GM12878 (cell line): ENCODE measurements around the gene BHLHE41. TPM values are rescaled to one million over a fixed set of nuclear protein-coding genes. Genes with fewer than 3 reads are reported as not detected.

Experiments used
- ATAC-seq: fragments of 200-7000 bp; cut with Tn5 transposase; 3 replicates; pipeline ENCODE4 v1.9.1; 2020; ENCODE audit warnings: mild to moderate bottlenecking, moderate library complexity
- BruUV-seq: library from RNA; stranded (reverse); fragments of 400-500 nt; replicated peaks from 2 replicates; lab custom pipeline; 2021; lab: Mats Ljungman, UMichigan
- CTCF ChIA-PET: fragments of 300-600 bp; sonication (Branson Sonifier 250); formaldehyde crosslinking; extraction: SDS; loops from one replicate; lab custom pipeline; 2021; ENCODE audit warnings: inconsistent platforms; lab: Yijun Ruan, JAX
- POLR2A ChIA-PET: fragments of 350-600 bp; formaldehyde crosslinking; extraction: SDS; loops from one replicate; lab custom pipeline; 2021; ENCODE audit warnings: inconsistent platforms; lab: Charles Lee
- RAD21 ChIA-PET: fragments of 300-600 bp; sonication (Branson Sonifier 250); formaldehyde crosslinking; loops from one replicate; lab custom pipeline; 2023; ENCODE audit warnings: antibody characterized with exemption; ENCODE audit not compliant: unreplicated experiment; lab: Charles Lee
- SMC1A ChIA-PET: fragments of 300-600 bp; sonication (Branson Sonifier 250); formaldehyde crosslinking; loops from one replicate; lab custom pipeline; 2023; ENCODE audit not compliant: unreplicated experiment, uncharacterized antibody; lab: Charles Lee
- DNase-seq: peaks from one replicate; pipeline ENCODE4 v3.0.0-alpha.2; 2011; ENCODE audit warnings: low read depth, low spot score
- FAIRE-seq: peaks from 3 replicates; lab custom pipeline; 2011; peaks lifted over from hg19 to GRCh38; lab: Jason Lieb, UNC
- H2AFZ ChIP-seq: 2 replicates; pipeline ENCODE4 v1.6.0; 2011; ENCODE audit warnings: low read depth, low read length, control low read depth; ENCODE audit not compliant: control insufficient read depth
- H3K27ac ChIP-seq: 2 replicates; pipeline ENCODE4 v1.5.1; 2011; ENCODE audit warnings: control low read depth; ENCODE audit not compliant: control insufficient read depth, insufficient read depth
- H3K27me3 ChIP-seq, 2 experiments: replicated peaks in 1 of 2; 2 replicates each; pipeline versions ENCODE4 v1.6.0 to v1.6.1; 2011; ENCODE audit warnings: low read length in 1 of 2; ENCODE audit not compliant: control insufficient read depth in 2 of 2, insufficient read depth in 2 of 2
- H3K36me3 ChIP-seq, 2 experiments: 2 replicates each; pipeline ENCODE4 v1.5.1; 2011; ENCODE audit warnings: low read length in 1 of 2; ENCODE audit not compliant: control insufficient read depth in 2 of 2, insufficient read depth in 2 of 2
- H3K4me1 ChIP-seq: 2 replicates; pipeline ENCODE4 v1.6.1; 2011; ENCODE audit warnings: mild to moderate bottlenecking, low read length, moderate library complexity, mixed read lengths; ENCODE audit not compliant: control insufficient read depth, insufficient read depth
- H3K4me2 ChIP-seq: 2 replicates; pipeline ENCODE4 v1.6.0; 2011; ENCODE audit warnings: control low read depth; ENCODE audit not compliant: control insufficient read depth, insufficient read depth
- H3K4me3 ChIP-seq: fragments of 200-600 bp; sonication (generic); 2 replicates; pipeline ENCODE4 v1.5.1; 2016
- H3K79me2 ChIP-seq: 2 replicates; pipeline ENCODE4 v1.6.0; 2011; ENCODE audit warnings: low read length; ENCODE audit not compliant: control insufficient read depth, insufficient read depth
- H3K9ac ChIP-seq: 2 replicates; pipeline ENCODE4 v1.8.0; 2011; ENCODE audit warnings: low read length, control low read depth, mixed read lengths; ENCODE audit not compliant: control insufficient read depth, insufficient read depth
- H3K9me3 ChIP-seq: replicated peaks from 3 replicates; pipeline ENCODE4 v1.5.1; 2011; ENCODE audit warnings: mild to moderate bottlenecking, low read length; ENCODE audit not compliant: control insufficient read depth, insufficient read depth
- H4K20me1 ChIP-seq: 2 replicates; pipeline ENCODE4 v1.6.0; 2011; ENCODE audit not compliant: control insufficient read depth, insufficient read depth
- ASH2L ChIP-seq: fragments of 300-600, 200-600 bp; sonication (generic); IDR thresholded peaks from 2 replicates; pipeline ENCODE4 v1.6.1; 2017; ENCODE audit warnings: low read depth, mild to moderate bottlenecking, borderline replicate concordance
- CEBPB ChIP-seq, 2 experiments: fragments of 150-350 bp in 1 of 2; IDR thresholded peaks; 2 replicates each; pipeline ENCODE4 v1.6.1; 2012 to 2014; ENCODE audit warnings: low read depth in 2 of 2, low read length in 2 of 2, borderline replicate concordance in 1 of 2, inconsistent platforms in 1 of 2
- CHD2 ChIP-seq: IDR thresholded peaks from 2 replicates; pipeline ENCODE4 v1.6.1; 2011; ENCODE audit warnings: low read depth, low read length, improper control_type of control experiment, borderline replicate concordance
- CREM ChIP-seq: IDR thresholded peaks from 2 replicates; pipeline ENCODE4 v1.6.1; 2014; ENCODE audit warnings: antibody characterized with exemption, low read depth
- E2F8 ChIP-seq: fragments of 450-650 bp; IDR thresholded peaks from 2 replicates; pipeline ENCODE4 v1.6.1; 2018; ENCODE audit warnings: mild to moderate bottlenecking, low read depth, moderate library complexity; ENCODE audit not compliant: partially characterized antibody
- EP300 ChIP-seq, 2 experiments: fragments of 150-350 bp in 1 of 2; IDR thresholded peaks; 2 replicates each; pipeline ENCODE4 v1.6.1; 2011 to 2012; ENCODE audit warnings: low read depth in 2 of 2, low read length in 2 of 2, borderline replicate concordance in 1 of 2, improper control_type of control experiment in 1 of 2, inconsistent platforms in 1 of 2; ENCODE audit not compliant: control insufficient read depth in 1 of 2
- GABPA ChIP-seq: IDR thresholded peaks from 2 replicates; pipeline ENCODE4 v1.6.1; 2014; ENCODE audit warnings: antibody characterized with exemption, low read depth, mild to moderate bottlenecking, inconsistent platforms
- HDAC2 ChIP-seq: fragments of 200-600 bp; sonication (generic); IDR thresholded peaks from 2 replicates; pipeline ENCODE4 v1.6.1; 2017
- KDM1A ChIP-seq: fragments of 200-600 bp; sonication (generic); IDR thresholded peaks from 2 replicates; pipeline ENCODE4 v1.6.1; 2016; ENCODE audit warnings: borderline replicate concordance
- KLF5 ChIP-seq: fragments of 450-650 bp; IDR thresholded peaks from 2 replicates; pipeline ENCODE4 v1.6.1; 2014; ENCODE audit warnings: mild to moderate bottlenecking; ENCODE audit not compliant: partially characterized antibody
- MYC ChIP-seq: IDR thresholded peaks from 2 replicates; pipeline ENCODE4 v1.6.1; 2011; ENCODE audit warnings: mild to moderate bottlenecking, low read length, moderate library complexity, inconsistent platforms; ENCODE audit not compliant: insufficient read depth, insufficient replicate concordance, insufficient read length, severe bottlenecking
- NR2C2 ChIP-seq: IDR thresholded peaks from 2 replicates; pipeline ENCODE4 v1.6.1; 2011; ENCODE audit warnings: borderline replicate concordance, low read depth; ENCODE audit not compliant: control insufficient read depth, insufficient read length
- POLR2A ChIP-seq: IDR thresholded peaks from 2 replicates; pipeline ENCODE4 v1.6.1; 2011; ENCODE audit warnings: low read depth, mild to moderate bottlenecking, low read length
- RAD51 ChIP-seq: fragments of 450-650 bp; IDR thresholded peaks from 2 replicates; pipeline ENCODE4 v1.6.1; 2016; ENCODE audit warnings: moderate library complexity, mild to moderate bottlenecking, inconsistent platforms
- RB1 ChIP-seq: fragments of 450-650 bp; formaldehyde crosslinking; IDR thresholded peaks from 2 replicates; pipeline ENCODE4 v1.6.1; 2017; ENCODE audit warnings: mild to moderate bottlenecking, borderline replicate concordance
- SMARCA5 ChIP-seq: fragments of 450-650 bp; IDR thresholded peaks from 2 replicates; pipeline ENCODE4 v1.6.1; 2017; ENCODE audit warnings: mild to moderate bottlenecking
- SMC3 ChIP-seq: IDR thresholded peaks from 2 replicates; pipeline ENCODE4 v1.6.1; 2011; ENCODE audit warnings: low read length, improper control_type of control experiment, borderline replicate concordance
- TAF1 ChIP-seq: IDR thresholded peaks from 2 replicates; pipeline ENCODE4 v1.6.1; 2011; ENCODE audit warnings: mild to moderate bottlenecking, low read depth, low read length, borderline replicate concordance
- TCF7 ChIP-seq: IDR thresholded peaks from 2 replicates; pipeline ENCODE4 v1.6.1; 2014; ENCODE audit warnings: antibody characterized with exemption, borderline replicate concordance
- whole genome bisulfite sequencing: methylation state at CpG from one replicate; pipeline ENCODE4 v1.1.6; 2016; ENCODE audit warnings: low lambda C conversion rate; ENCODE audit not compliant: insufficient replicate concordance, insufficient coverage; ENCODE audit errors: missing lambda C conversion rate; 5-methylcytosine and 5-hydroxymethylcytosine counted together
- in situ Hi-C: fragments of 300-500 bp; cut with MboI; formaldehyde crosslinking; loops from 9 replicates; pipeline ENCODE4 v1.14.3; 2018; ENCODE audit warnings: mixed read lengths
- intact Hi-C: fragments of 100-400 bp; cut with micrococcal nuclease; formaldehyde crosslinking; loops from one replicate; pipeline ENCODE4 v1.14.2; 2022; ENCODE audit not compliant: unreplicated experiment
- polyA plus RNA-seq, 11 experiments: library from polyadenylated mRNA; depleted of rRNA in 4 of 11; unstranded in 6 of 11; stranded (reverse) in 5 of 11; fragments of >200 nt; fragmentation: Nextera tagmentation in 4 of 11; fragmentation: Illumina TruSeq in 1 of 11; extraction: Ambion mirVana in 4 of 11; extraction: Trizol in 1 of 11; gene quantifications; 1 replicate in 1 of 11; 2 replicates in 10 of 11; pipeline versions ENCODE4 v1.2.1 to v1.2.3, GENCODE V29; 2011 to 2016; ENCODE audit warnings: inconsistent platforms in 2 of 11, missing spikeins in 2 of 11, low read depth in 1 of 11
- total RNA-seq, 4 experiments: library from RNA; depleted of rRNA in 3 of 4; stranded (reverse); fragments of >200 nt in 3 of 4; fragmentation: Illumina TruSeq in 1 of 4; extraction: Trizol in 1 of 4; gene quantifications; 2 replicates each; pipeline versions ENCODE4 v1.2.1 to v1.2.3, GENCODE V29; 2013 to 2021

The BHLHE41 gene
- total and polyA plus RNA-seq, 10 of the 15 experiments (the other 5 are each of a cell fraction or from before 2014, with no cell fraction given) = 0.02 to 1.5 (median 0.07) TPM; not detected in 3

GRCh38 chr12:26132866-26133265 is 8.0 kb upstream of the BHLHE41 start:
- ChIA-PET SMC1A (interaction anchor here (1.1 to 3.8 kb wide), 8 partner anchors 9 to 208 kb away, joined by 3 to 14 read pairs (median 5); no protein-coding TSS in a partner anchor), RAD21 (interaction anchor here (0.7 to 1.4 kb wide), 3 partner anchors 9 to 308 kb away, joined by 3 to 4 read pairs (median 3); no protein-coding TSS in a partner anchor), CTCF (interaction anchor here (0.7 to 5.6 kb wide), 5 partner anchors 9 to 22 kb away, joined by 3 to 27 read pairs (median 4); no protein-coding TSS in a partner anchor), POLR2A (interaction anchor here (1.0 to 1.2 kb wide), 2 partner anchors 9 to 14 kb away, joined by 3 to 4 read pairs; no protein-coding TSS in a partner anchor)
- no peaks in the 10 kb centered on the region for H3K36me3 ChIP-seq
- BruUV-seq = no TSS peak
- H3K27ac ChIP-seq = no peak overlapping the region
- H3K27me3 ChIP-seq = peaks cover 2 to 12% of the 10 kb centered on the region in 2 experiments; a peak in 3 of 4 replicates
- H3K9ac ChIP-seq = no peak overlapping the region
- intact Hi-C loops (no loop called here), in situ Hi-C loops (no loop called here)
- no peak for TF ChIP-seq KDM1A
- TF ChIP-seq CREM = no peak
- no peak for TF ChIP-seq TCF7
- no peak for TF ChIP-seq MYC
- no peak for TF ChIP-seq TAF1
- no peak for TF ChIP-seq HDAC2
- no peak for TF ChIP-seq KLF5
- no peak for TF ChIP-seq ASH2L
- TF ChIP-seq E2F8 = no peak
- TF ChIP-seq SMC3 = no peak
- no peak for TF ChIP-seq SMARCA5
- TF ChIP-seq CHD2 = no peak
- TF ChIP-seq RAD51 = no peak
- no peak for TF ChIP-seq NR2C2
- no peak for TF ChIP-seq EP300 (IDR thresholded peaks at IDR 0.05; ENCODE audit: borderline replicate concordance in 1 of 2, control insufficient read depth in 1 of 2, low read depth in 2 of 2, low read length in 2 of 2)
- no peak for TF ChIP-seq CEBPB (IDR thresholded peaks at IDR 0.05; ENCODE audit: borderline replicate concordance in 1 of 2, low read depth in 2 of 2, low read length in 2 of 2)
- TF ChIP-seq POLR2A = no peak
- no peak for TF ChIP-seq GABPA
- TF ChIP-seq RB1 = no peak
- H3K79me2 ChIP-seq = no peaks in the 10 kb centered on the region
- no peaks in the 10 kb centered on the region for H3K4me1 ChIP-seq
- 39% methylated on average over 1 of the region's 1 CpG for WGBS
- no peak for DNase-seq
- no peaks in the 10 kb centered on the region for H4K20me1 ChIP-seq
- no peak overlapping the region for H3K4me2 ChIP-seq
- no peak for ATAC-seq
- no peaks in the 10 kb centered on the region; the same call in 1 of the 3 replicates for H3K9me3 ChIP-seq
- no peak for FAIRE-seq
- H2AFZ ChIP-seq = no peak overlapping the region
- no peak overlapping the region for H3K4me3 ChIP-seq
